Spinal cord (tissue), 10 donors: ENCODE data around the gene N4BP3. TPM values are rescaled to one million over a fixed set of nuclear protein-coding genes. Genes with fewer than 3 reads are reported as not detected.
"Not testable (repeated sequence)": the region's sequence is repeated elsewhere in the genome, so short reads cannot be mapped to it uniquely, and the experiment has no call there.

Experiments used
- DNase-seq, 6 donors: peaks; one replicate each; pipeline versions ENCODE4 v3.0.0 to v3.0.0-alpha.2; 2013 to 2015; ENCODE audit warnings: low spot score in 6 of 6, low read depth in 4 of 6
- H3K27ac ChIP-seq: one replicate; pipeline ENCODE4 v1.5.1; 2013; ENCODE audit warnings: low read depth, low read length, control low read depth
- H3K27me3 ChIP-seq: one replicate; pipeline ENCODE4 v1.6.1; 2013; ENCODE audit warnings: low read length; ENCODE audit not compliant: control insufficient read depth, insufficient read depth
- H3K36me3 ChIP-seq: one replicate; pipeline ENCODE4 v1.6.1; 2013; ENCODE audit warnings: low read length; ENCODE audit not compliant: control insufficient read depth, insufficient read depth
- H3K4me1 ChIP-seq: one replicate; pipeline ENCODE4 v1.6.1; 2013; ENCODE audit warnings: low read length; ENCODE audit not compliant: control insufficient read depth, insufficient read depth
- H3K4me3 ChIP-seq: one replicate; pipeline ENCODE4 v1.5.1; 2013; ENCODE audit warnings: low read depth, low read length, control low read depth
- H3K9me3 ChIP-seq: one replicate; pipeline ENCODE4 v1.6.1; 2013; ENCODE audit warnings: low read length; ENCODE audit not compliant: control insufficient read depth, insufficient read depth
- WGBS: methylation state at CpG from one replicate; pipeline ENCODE4 v1.1.5; 2013; ENCODE audit warnings: missing lambda C conversion rate; ENCODE audit not compliant: insufficient coverage; 5-methylcytosine and 5-hydroxymethylcytosine counted together
- long read RNA-seq, 4 donors: transcript quantifications; one replicate each; lab custom pipeline, GENCODE V29; 2026
- polyA plus RNA-seq, 2 donors: library from polyadenylated mRNA; unstranded; fragments of 120-200 nt; gene quantifications; one replicate each; pipeline ENCODE4 v1.2.1, GENCODE V29; 2013; ENCODE audit not compliant: insufficient read length in 2 of 2
- total RNA-seq, 2 donors: library from RNA; depleted of rRNA in 1 of 2; stranded (reverse); fragments of 120-200 nt in 1 of 2; fragments of >200 nt in 1 of 2; gene quantifications; one replicate each; pipeline versions ENCODE4 v1.2.3 to v1.2.4, GENCODE V29; 2013 to 2014
- donor health status: healthy.

N4BP3 gene
- total RNA-seq = 1 to 10 TPM; 5.5 to 6.1 TPM
- polyA plus RNA-seq = 10 to 100 TPM; 10.3 to 11.3 TPM
- long read RNA-seq, donor 1, full-length matches to known transcripts = 1 of 1 reads
- long read RNA-seq, donor 1, partial matches to known transcripts = 0 of 1 reads
- long read RNA-seq, donor 1, other reads (novel, unspliced or antisense) = 0 of 1 reads
- long read RNA-seq, donor 2, full-length matches to known transcripts = 1 of 1 reads
- long read RNA-seq, donor 2, partial matches to known transcripts = 0 of 1 reads
- long read RNA-seq, donor 2, other reads (novel, unspliced or antisense) = 0 of 1 reads
- long read RNA-seq, donor 3, full-length matches to known transcripts = 3 of 24 reads
- long read RNA-seq, donor 3, partial matches to known transcripts = 21 of 24 reads
- long read RNA-seq, donor 3, other reads (novel, unspliced or antisense) = 0 of 24 reads
- long read RNA-seq, donor 4, full-length matches to known transcripts = 5 of 5 reads
- long read RNA-seq, donor 4, partial matches to known transcripts = 0 of 5 reads
- long read RNA-seq, donor 4, other reads (novel, unspliced or antisense) = 0 of 5 reads

- H3K9me3 ChIP-seq = no peaks in the 10 kb centered on the region
- DNase-seq = peak in 3 of 6 donors; percentile 43 to 88 (median 70)
- WGBS = under 1% methylated on average over 96 of the region's 96 CpGs
- peaks cover 31% of the 10 kb centered on the region for H3K27me3 ChIP-seq
- no peak within 1 kb of the TSS for H3K27ac ChIP-seq
- H3K4me1 ChIP-seq = peaks cover 29% of the 10 kb centered on the region
- peak within 1 kb of the TSS; percentile 38 for H3K4me3 ChIP-seq
- no peaks in the 10 kb centered on the region for H3K36me3 ChIP-seq
Measured at GRCh38 chr5:178113141-178113787, at the start of gene N4BP3. Gene N4BP3 (plus strand): TSS chr5:178113532. CDS start chr5:178119584, 6,052 bp downstream.

GRCh38 chr5:178067755-178068154 lies 45.6 kb upstream of the N4BP3 start:
- no peak overlapping the region for H3K27ac ChIP-seq
- no peaks in the 10 kb centered on the region for H3K27me3 ChIP-seq
- H3K9me3 ChIP-seq = no peaks in the 10 kb centered on the region
- peaks cover 4% of the 10 kb centered on the region for H3K4me1 ChIP-seq
- WGBS = no CpG with 5 or more reads among the region's 6 CpGs
- DNase-seq = peak in 1 of 6 donors; percentile 20
- no peak overlapping the region for H3K4me3 ChIP-seq
- no peaks in the 10 kb centered on the region for H3K36me3 ChIP-seq

GRCh38 chr5:178068293-178068692 lies 45.0 kb upstream of the N4BP3 start:
- Histone ChIP-seq H3K4me3 (no peak overlapping the region), H3K9me3 (no peaks in the 10 kb centered on the region), H3K27ac (no peak overlapping the region), H3K27me3 (no peaks in the 10 kb centered on the region), H3K4me1 (peaks cover 4% of the 10 kb centered on the region), H3K36me3 (no peaks in the 10 kb centered on the region)
- WGBS = 36% methylated on average over 5 of the region's 5 CpGs
- peak in 2 of 6 donors; percentile 36 to 81 for DNase-seq

GRCh38 chr5:178069909-178070308 lies 43.4 kb upstream of the N4BP3 start:
- DNase-seq = no peak
- H3K9me3 ChIP-seq = no peaks in the 10 kb centered on the region
- H3K4me3 ChIP-seq = no peak overlapping the region
- H3K27ac ChIP-seq = no peak overlapping the region
- peaks cover 2% of the 10 kb centered on the region for H3K27me3 ChIP-seq
- peaks cover 4% of the 10 kb centered on the region for H3K4me1 ChIP-seq
- 67% methylated on average over 2 of the region's 5 CpGs for WGBS
- H3K36me3 ChIP-seq = no peaks in the 10 kb centered on the region

GRCh38 chr5:178071108-178071507 lies 42.2 kb upstream of the N4BP3 start:
- no peak overlapping the region for H3K27ac ChIP-seq
- peaks cover 8% of the 10 kb centered on the region for H3K4me1 ChIP-seq
- no peaks in the 10 kb centered on the region for H3K9me3 ChIP-seq
- WGBS = 80% methylated on average over 2 of the region's 4 CpGs
- no peaks in the 10 kb centered on the region for H3K36me3 ChIP-seq
- no peak overlapping the region for H3K4me3 ChIP-seq
- no peak for DNase-seq
- H3K27me3 ChIP-seq = peaks cover 4% of the 10 kb centered on the region

GRCh38 chr5:178072749-178073148 lies 40.6 kb upstream of the N4BP3 start:
- peaks cover 4% of the 10 kb centered on the region for H3K27me3 ChIP-seq
- H3K4me1 ChIP-seq = peaks cover 10% of the 10 kb centered on the region
- DNase-seq = no peak

GRCh38 chr5:178074266-178074952 lies 38.9 kb upstream of the N4BP3 start:
- Histone ChIP-seq H3K27ac (no peak overlapping the region), H3K9me3 (no peaks in the 10 kb centered on the region), H3K36me3 (no peaks in the 10 kb centered on the region), H3K27me3 (peaks cover 4% of the 10 kb centered on the region), H3K4me3 (no peak overlapping the region), H3K4me1 (peaks cover 6% of the 10 kb centered on the region)
- peak in 1 of 6 donors; percentile 2 for DNase-seq
- WGBS = 41% methylated on average over 12 of the region's 14 CpGs

More at GRCh38 chr5:178072749-178073148, 40.6 kb upstream of the N4BP3 start:
- 79% methylated on average over 8 of the region's 10 CpGs for WGBS
- H3K4me3 ChIP-seq = no peak overlapping the region
- no peak overlapping the region for H3K27ac ChIP-seq
- H3K36me3 ChIP-seq = no peaks in the 10 kb centered on the region
- no peaks in the 10 kb centered on the region for H3K9me3 ChIP-seq

- not testable (repeated sequence) for H3K9me3 ChIP-seq, H3K4me1 ChIP-seq, H3K27ac ChIP-seq, H3K4me3 ChIP-seq, H3K36me3 ChIP-seq, H3K27me3 ChIP-seq, DNase-seq
- whole genome bisulfite sequencing = 95% methylated on average over 3 of the region's 4 CpGs
Measured at GRCh38 chr5:178076965-178077364, 36.4 kb upstream of the N4BP3 start.

- no peak for DNase-seq
- WGBS = 82% methylated on average over 2 of the region's 5 CpGs
- H3K36me3 ChIP-seq = no peaks in the 10 kb centered on the region
- peaks cover 4% of the 10 kb centered on the region for H3K27me3 ChIP-seq
- H3K4me3 ChIP-seq = no peak overlapping the region
- H3K4me1 ChIP-seq = peaks cover 6% of the 10 kb centered on the region
- H3K9me3 ChIP-seq = no peaks in the 10 kb centered on the region
- H3K27ac ChIP-seq = no peak overlapping the region
Measured at GRCh38 chr5:178077751-178078150, 35.6 kb upstream of the N4BP3 start.
